ENCODE results near the gene PSMB10.

DNA sequence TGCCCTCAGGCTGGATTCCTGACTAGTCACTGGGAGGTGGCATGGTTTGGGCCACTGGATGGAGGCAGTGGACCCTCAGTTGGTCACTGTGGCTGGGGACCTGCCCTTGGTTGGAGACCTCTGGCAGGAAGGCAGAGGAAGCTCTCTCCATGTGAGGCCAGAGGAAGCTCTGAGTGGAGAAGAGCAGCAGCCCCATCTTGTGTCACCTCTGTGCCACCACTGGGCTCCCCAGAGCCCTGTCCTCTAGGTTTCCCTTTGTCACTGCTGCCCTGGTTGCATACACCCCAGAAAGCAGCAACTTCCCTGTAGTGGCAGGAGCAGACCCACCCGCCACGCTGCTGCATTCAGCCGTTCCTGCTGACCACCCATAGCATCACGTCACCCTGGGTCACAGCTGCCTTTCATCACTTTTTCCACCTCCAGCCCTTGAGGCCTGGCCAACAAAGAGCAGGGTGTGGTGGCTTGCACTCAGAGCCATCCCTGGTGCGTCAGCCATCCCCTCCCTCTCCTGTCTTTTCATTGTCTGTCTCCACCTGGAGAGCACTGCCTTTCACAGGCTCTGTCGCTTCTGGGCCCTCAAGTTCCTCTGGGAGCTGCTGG is 16.9 kb downstream of the PSMB10 start:
- TF ChIP-seq, protein P1, sequence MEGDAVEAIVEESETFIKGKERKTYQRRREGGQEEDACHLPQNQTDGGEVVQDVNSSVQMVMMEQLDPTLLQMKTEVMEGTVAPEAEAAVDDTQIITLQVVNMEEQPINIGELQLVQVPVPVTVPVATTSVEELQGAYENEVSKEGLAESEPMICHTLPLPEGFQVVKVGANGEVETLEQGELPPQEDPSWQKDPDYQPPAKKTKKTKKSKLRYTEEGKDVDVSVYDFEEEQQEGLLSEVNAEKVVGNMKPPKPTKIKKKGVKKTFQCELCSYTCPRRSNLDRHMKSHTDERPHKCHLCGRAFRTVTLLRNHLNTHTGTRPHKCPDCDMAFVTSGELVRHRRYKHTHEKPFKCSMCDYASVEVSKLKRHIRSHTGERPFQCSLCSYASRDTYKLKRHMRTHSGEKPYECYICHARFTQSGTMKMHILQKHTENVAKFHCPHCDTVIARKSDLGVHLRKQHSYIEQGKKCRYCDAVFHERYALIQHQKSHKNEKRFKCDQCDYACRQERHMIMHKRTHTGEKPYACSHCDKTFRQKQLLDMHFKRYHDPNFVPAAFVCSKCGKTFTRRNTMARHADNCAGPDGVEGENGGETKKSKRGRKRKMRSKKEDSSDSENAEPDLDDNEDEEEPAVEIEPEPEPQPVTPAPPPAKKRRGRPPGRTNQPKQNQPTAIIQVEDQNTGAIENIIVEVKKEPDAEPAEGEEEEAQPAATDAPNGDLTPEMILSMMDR (IDR thresholded peaks at IDR 0.05; ENCODE audit: insufficient read depth, low read depth, low read length): no peak
- TF ChIP-seq EZH2 (IDR thresholded peaks at IDR 0.05; ENCODE audit: insufficient read depth, low read length): no peak
